HepG2 (cell line): Measurements from ENCODE around the gene PFN4. TPM values are rescaled to one million over a fixed set of nuclear protein-coding genes. Genes with fewer than 3 reads are reported as not detected.

ENCODE experiments used
- ATAC-seq: fragments of 200-7000 bp; cut with Tn5 transposase; 3 replicates; pipeline ENCODE4 v1.9.1; 2020; ENCODE audit warnings: mild to moderate bottlenecking, moderate library complexity
- BruUV-seq: library from RNA; stranded (reverse); fragments of 400-500 nt; replicated peaks from 2 replicates; lab custom pipeline; 2021; lab: Mats Ljungman, UMichigan
- CTCF ChIA-PET: fragments of 300-600 bp; formaldehyde crosslinking; extraction: SDS; loops from one replicate; lab custom pipeline; 2021; ENCODE audit warnings: low total read pairs, inconsistent platforms, low intra/inter-chr PET ratio; lab: Yijun Ruan, JAX
- POLR2A ChIA-PET: fragments of 350-600 bp; sonication (Branson Sonifier 250); formaldehyde crosslinking; loops from one replicate; lab custom pipeline; 2020; ENCODE audit warnings: antibody characterized with exemption, inconsistent platforms; lab: Yijun Ruan, JAX
- DNase-seq: peaks from one replicate; pipeline ENCODE4 v3.0.0-alpha.2; 2015; ENCODE audit warnings: low spot score
- FAIRE-seq: peaks from 3 replicates; lab custom pipeline; 2011; peaks lifted over from hg19 to GRCh38; lab: Jason Lieb, UNC
- H2AFZ ChIP-seq: one replicate; pipeline ENCODE4 v1.6.1; 2011; ENCODE audit warnings: low read length, inconsistent platforms
- H3K27ac ChIP-seq: fragments of 300-600 bp; 3 replicates; pipeline ENCODE4 v1.8.0; 2011; ENCODE audit warnings: mixed run types, mild to moderate bottlenecking, mixed read lengths, low read length, inconsistent platforms; ENCODE audit not compliant: insufficient read depth; ENCODE audit errors: extremely low read length
- H3K27me3 ChIP-seq, 2 experiments: fragments of 200-600 bp in 1 of 2; 2 replicates in 1 of 2; 3 replicates in 1 of 2; pipeline versions ENCODE4 v1.6.0 to v1.8.0; 2011; ENCODE audit warnings: low read length in 2 of 2, mild to moderate bottlenecking in 2 of 2, moderate library complexity in 2 of 2, inconsistent platforms in 1 of 2; ENCODE audit not compliant: insufficient read depth in 2 of 2, control insufficient read depth in 1 of 2
- H3K36me3 ChIP-seq, 2 experiments: fragments of 200-600 bp in 1 of 2; replicated peaks in 1 of 2; 2 replicates in 1 of 2; 3 replicates in 1 of 2; pipeline versions ENCODE4 v1.5.1 to v1.8.0; 2011; ENCODE audit warnings: low read length in 2 of 2, inconsistent platforms in 1 of 2; ENCODE audit not compliant: insufficient read depth in 2 of 2, control insufficient read depth in 1 of 2
- H3K4me1 ChIP-seq: 2 replicates; pipeline ENCODE4 v1.5.1; 2012; ENCODE audit warnings: low read length, inconsistent platforms; ENCODE audit not compliant: insufficient read depth
- H3K4me2 ChIP-seq: 2 replicates; pipeline ENCODE4 v1.6.0; 2011; ENCODE audit warnings: low read depth, low read length, inconsistent platforms
- H3K4me3 ChIP-seq, 3 experiments: fragments of 200-600 bp in 1 of 3; sonication (generic), shearing (Covaris generic) in 1 of 3; replicated peaks in 1 of 3; 2 replicates each; pipeline ENCODE4 v1.5.1; 2011 to 2016; ENCODE audit warnings: low read length in 3 of 3, inconsistent platforms in 2 of 3, low read depth in 2 of 3, mild to moderate bottlenecking in 2 of 3, control low read depth in 1 of 3, mixed read lengths in 1 of 3; ENCODE audit not compliant: insufficient read depth in 1 of 3
- H3K79me2 ChIP-seq: one replicate; pipeline ENCODE4 v1.6.1; 2011; ENCODE audit warnings: low read length, inconsistent platforms; ENCODE audit not compliant: insufficient read depth
- H3K9ac ChIP-seq: 2 replicates; pipeline ENCODE4 v1.6.0; 2011; ENCODE audit warnings: mild to moderate bottlenecking, low read depth, low read length, inconsistent platforms; ENCODE audit not compliant: insufficient read depth
- H3K9me3 ChIP-seq: 2 replicates; pipeline ENCODE4 v1.5.1; 2012; ENCODE audit warnings: mild to moderate bottlenecking, low read length
- H4K20me1 ChIP-seq: 2 replicates; pipeline ENCODE4 v1.6.0; 2011; ENCODE audit warnings: inconsistent platforms, mild to moderate bottlenecking, low read length, moderate library complexity; ENCODE audit not compliant: insufficient read depth
- EZH2 ChIP-seq: conservative IDR thresholded peaks from 2 replicates; pipeline ENCODE4 v1.6.1; 2012; ENCODE audit warnings: mild to moderate bottlenecking, low read depth, low read length, moderate library complexity
- FOXO4 ChIP-seq: sonication (generic); formaldehyde crosslinking; conservative IDR thresholded peaks from 2 replicates; pipeline ENCODE4 v1.8.1; 2023; ENCODE audit warnings: missing genetic modification reagents
- GABPA ChIP-seq, 2 experiments: IDR thresholded peaks; 2 replicates each; pipeline ENCODE4 v1.6.1; 2011 to 2016; ENCODE audit warnings: low read depth in 2 of 2, low read length in 1 of 2, missing biosample characterization in 1 of 2, missing genetic modification characterization in 1 of 2
- HMGXB3 ChIP-seq: sonication (generic); formaldehyde crosslinking; IDR thresholded peaks from 2 replicates; pipeline ENCODE4 v1.4.0; 2020; ENCODE audit warnings: missing genetic modification reagents, borderline replicate concordance
- IRX3 ChIP-seq: sonication (generic); formaldehyde crosslinking; IDR thresholded peaks from 2 replicates; pipeline ENCODE4 v1.8.1; 2023; ENCODE audit warnings: mild to moderate bottlenecking, low read depth, missing genetic modification reagents, borderline replicate concordance
- NFE2 ChIP-seq: sonication (generic); formaldehyde crosslinking; IDR thresholded peaks from 2 replicates; pipeline ENCODE4 v1.4.0; 2020; ENCODE audit warnings: missing genetic modification reagents
- RCOR2 ChIP-seq: IDR thresholded peaks from 2 replicates; pipeline ENCODE4 v1.6.1; 2016; ENCODE audit warnings: missing biosample characterization, missing genetic modification reagents
- REST ChIP-seq, 2 experiments: IDR thresholded peaks; 2 replicates each; pipeline ENCODE4 v1.6.1; 2011 to 2012; ENCODE audit warnings: low read length in 2 of 2, borderline replicate concordance in 1 of 2, low read depth in 1 of 2, mild to moderate bottlenecking in 1 of 2, moderate library complexity in 1 of 2
- SUZ12 ChIP-seq: fragments of 150-350 bp; IDR thresholded peaks from 2 replicates; pipeline ENCODE4 v1.6.1; 2014; ENCODE audit warnings: low read depth, low read length
- TRIM24 ChIP-seq: sonication (generic); formaldehyde crosslinking; IDR thresholded peaks from 2 replicates; pipeline ENCODE4 v1.8.0; 2022; ENCODE audit warnings: mild to moderate bottlenecking, missing genetic modification reagents
- ZNF33B ChIP-seq: sonication (generic); formaldehyde crosslinking; IDR thresholded peaks from 2 replicates; pipeline ENCODE4 v1.5.1; 2020; ENCODE audit warnings: mild to moderate bottlenecking, missing genetic modification reagents
- WGBS: methylation state at CpG from one replicate; pipeline ENCODE4 v1.1.6; 2017; ENCODE audit warnings: low lambda C conversion rate; 5-methylcytosine and 5-hydroxymethylcytosine counted together
- in situ Hi-C: cut with HindIII; loops from 2 replicates; pipeline ENCODE4 v1.10.0; 2017; ENCODE audit warnings: low pct_unique_long_range_greater_than_20kb; ENCODE audit not compliant: extremely low pct_ligation_motif_present
- intact Hi-C: fragments of 100-400 bp; cut with micrococcal nuclease; formaldehyde crosslinking; loops from one replicate; pipeline ENCODE4 v1.10.0; 2022; ENCODE audit not compliant: unreplicated experiment
- polyA plus RNA-seq, 8 experiments: library from polyadenylated mRNA; depleted of rRNA in 3 of 8; stranded (reverse) in 7 of 8; unstranded in 1 of 8; fragments of >200 nt; fragmentation: Illumina TruSeq in 4 of 8; extraction: Trizol in 4 of 8; gene quantifications; 2 replicates each; pipeline versions ENCODE4 v1.2.1 to v1.2.3, GENCODE V29; 2011 to 2016; ENCODE audit warnings: low read depth in 4 of 8, missing spikeins in 1 of 8, mixed read lengths in 1 of 8; ENCODE audit not compliant: insufficient read depth in 1 of 8
- total RNA-seq, 5 experiments: library from RNA; depleted of rRNA; stranded (reverse); fragments of >200 nt; fragmentation: Illumina TruSeq; extraction: Trizol; gene quantifications; 2 replicates each; pipeline ENCODE4 v1.2.3, GENCODE V29; 2016; ENCODE audit warnings: low read depth in 1 of 5

Gene PFN4
- total and polyA plus RNA-seq, 2 of the 13 experiments (the other 11 are each of a cell fraction or from before 2014, with no cell fraction given) = 0.12 to 0.20 TPM

- H3K79me2 ChIP-seq = peaks cover 28% of the 10 kb centered on the region
- no peak overlapping the region for H3K27ac ChIP-seq
- no peak overlapping the region for H3K4me3 ChIP-seq
- ATAC-seq (no peak), FAIRE-seq (no peak), DNase-seq (no peak)
- no peak overlapping the region for H3K9ac ChIP-seq
- intact Hi-C loops (no loop called here), in situ Hi-C loops (no loop called here)
- CTCF ChIA-PET = no interaction called here
- WGBS = 97% methylated on average over 6 of the region's 6 CpGs
- no TSS peak for BruUV-seq
- POLR2A ChIA-PET = interaction anchor here (1.1 to 4.6 kb wide), 3 partner anchors 10 to 26 kb away, joined by 3 to 28 read pairs (median 5); partner anchors contain the start of genes TP53I3 and WDCP
- no peak overlapping the region for H2AFZ ChIP-seq
- no peaks in the 10 kb centered on the region for H3K9me3 ChIP-seq
- peaks cover 15% of the 10 kb centered on the region for H3K4me1 ChIP-seq
- H3K27me3 ChIP-seq = no peaks in the 10 kb centered on the region; a peak in 1 of 5 replicates
- no peaks in the 10 kb centered on the region for H4K20me1 ChIP-seq
- no peak overlapping the region for H3K4me2 ChIP-seq
- peaks cover 10 to 36% of the 10 kb centered on the region in 2 experiments for H3K36me3 ChIP-seq
- TF ChIP-seq HMGXB3 (CRISPR knock-in tag) (no peak), FOXO4 (CRISPR knock-in tag) (no peak), ZNF33B (CRISPR knock-in tag) (no peak), TRIM24 (CRISPR knock-in tag) (no peak), GABPA (IDR thresholded peaks at IDR 0.05; ENCODE audit: low read depth, low read length) (no peak), GABPA (CRISPR knock-in tag; IDR thresholded peaks at IDR 0.05; ENCODE audit: low read depth) (no peak), SUZ12 (no peak), IRX3 (CRISPR knock-in tag) (no peak), RCOR2 (no peak), NFE2 (CRISPR knock-in tag) (no peak), REST (IDR thresholded peaks at IDR 0.05; ENCODE audit: borderline replicate concordance in 1 of 2, low read depth in 1 of 2, low read length in 2 of 2) (no peak), EZH2 (no peak)
These were observed 49.3 kb downstream of the PFN4 start for GRCh38 chr2:24073816-24074215.
